Transverse colon (tissue), 3 donors: ENCODE measurements around the gene MTHFS.

Experiments used
- CTCF ChIP-seq, 5 experiments: fragments of 200-600 bp in 3 of 5; fragments of 450-650 bp in 2 of 5; sonication (generic) in 3 of 5; IDR thresholded peaks; 1 replicate in 2 of 5; 2 replicates in 3 of 5; pipeline ENCODE4 v1.5.1; 2016 to 2017; ENCODE audit warnings: antibody characterized with exemption in 5 of 5, inconsistent platforms in 3 of 5, mild to moderate bottlenecking in 2 of 5, moderate library complexity in 1 of 5
- POLR2A ChIP-seq: fragments of 450-650 bp; IDR thresholded peaks from one replicate; pipeline ENCODE4 v1.6.1; 2016; ENCODE audit warnings: antibody characterized with exemption, mild to moderate bottlenecking, moderate library complexity

DNA sequence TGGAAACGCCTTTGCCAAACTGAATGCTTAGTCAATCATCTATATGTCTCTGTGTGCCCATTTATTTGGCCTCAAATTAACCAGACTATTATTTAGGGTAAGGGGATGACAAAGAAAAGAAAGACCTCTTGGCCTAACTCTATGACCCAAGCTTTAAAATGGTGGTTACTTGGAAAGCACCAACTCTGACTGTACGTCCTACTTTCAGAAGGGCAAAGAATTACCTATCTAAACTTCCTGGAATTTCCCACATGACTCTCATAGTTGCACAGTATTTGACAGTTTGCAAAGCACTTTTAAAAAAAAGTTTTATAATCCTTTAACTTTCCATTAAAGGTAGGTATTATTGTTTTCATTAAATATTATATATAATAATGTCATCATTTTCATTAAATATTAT lies 6.3 kb upstream of the MTHFS start:
- TF ChIP-seq CTCF (IDR thresholded peaks at IDR 0.05) (no peak), POLR2A (no peak)
